SKM-1 treated with dmso at 0.1 percent for 144 hours (cell line): Measurements from ENCODE around the gene SCMH1.

Source experiments
- DNase-seq: peaks from one replicate; lab custom pipeline; 2025; ENCODE audit not compliant: unreplicated experiment; lab: John Stamatoyannopoulos, UW

The SCMH1 gene

DNA sequence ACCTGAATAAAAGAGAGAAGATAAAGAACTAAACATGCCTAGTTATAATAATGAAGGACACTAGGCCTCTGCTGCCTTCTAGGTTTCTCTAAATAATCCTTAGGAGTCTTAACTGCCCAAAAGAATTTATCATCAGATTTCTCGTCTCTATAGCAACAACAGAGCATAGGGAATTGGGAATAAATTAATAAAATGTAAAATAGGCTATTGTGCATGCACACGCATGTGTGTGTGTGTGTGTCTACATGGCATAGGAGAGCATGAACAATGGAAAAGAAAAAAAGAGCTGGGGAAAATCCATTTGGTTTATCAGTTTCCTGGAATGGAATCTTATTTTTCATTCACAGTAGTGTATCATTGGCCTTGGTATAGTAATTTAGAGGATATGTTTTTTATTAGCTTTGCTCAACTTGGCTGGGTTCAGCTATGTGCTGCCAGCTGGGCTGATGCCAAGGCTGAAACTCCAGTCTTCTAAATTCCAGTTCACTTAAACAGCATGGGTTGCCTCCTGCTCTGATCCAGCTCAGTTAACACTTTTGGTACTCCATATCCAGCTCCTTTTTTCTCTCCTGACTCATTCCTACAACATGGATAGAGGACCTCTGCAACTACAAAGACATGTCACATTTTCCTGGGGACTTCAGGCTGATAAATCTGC, 140.0 kb downstream of the SCMH1 start:
- DNase-seq = no peak

DNA sequence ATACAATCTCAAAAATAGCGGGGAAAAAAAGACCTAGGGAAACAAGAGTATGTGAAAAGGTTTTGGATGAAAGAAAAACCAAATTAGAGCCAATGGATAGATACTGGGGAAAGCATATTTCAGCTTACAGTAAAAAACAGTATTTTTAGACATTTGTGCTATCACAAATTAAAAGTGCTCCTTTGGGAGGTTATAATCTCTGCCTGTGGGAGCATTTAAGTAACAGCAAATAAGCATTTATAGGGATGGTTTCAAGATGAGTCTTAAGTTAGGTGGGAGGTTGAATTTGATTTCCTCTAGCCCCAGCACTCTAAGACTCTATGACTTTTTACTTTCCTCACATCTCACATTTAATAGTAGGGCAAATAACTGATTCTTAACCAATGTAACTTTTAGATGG, 141.0 kb downstream of the SCMH1 start:
- DNase-seq = no peak

DNA sequence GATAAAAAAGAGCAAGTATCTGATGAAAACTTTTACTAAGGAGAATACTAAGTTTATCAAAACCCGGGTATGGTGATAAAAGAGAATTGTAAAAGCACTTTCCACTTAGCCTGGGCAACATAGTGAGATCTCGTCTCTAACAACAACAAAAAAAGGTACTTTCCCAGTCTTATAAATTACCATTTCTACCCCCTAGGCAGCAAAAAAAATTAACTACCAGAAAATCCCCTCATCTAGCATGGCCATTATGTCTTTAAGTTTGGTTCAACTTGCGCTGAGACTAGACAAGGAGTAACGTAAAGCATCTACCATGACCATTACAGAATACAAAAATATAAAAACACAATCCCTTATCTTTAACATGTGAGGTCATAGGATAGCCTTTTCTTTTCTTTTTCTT, 141.9 kb downstream of the SCMH1 start:
- no peak for DNase-seq

DNA sequence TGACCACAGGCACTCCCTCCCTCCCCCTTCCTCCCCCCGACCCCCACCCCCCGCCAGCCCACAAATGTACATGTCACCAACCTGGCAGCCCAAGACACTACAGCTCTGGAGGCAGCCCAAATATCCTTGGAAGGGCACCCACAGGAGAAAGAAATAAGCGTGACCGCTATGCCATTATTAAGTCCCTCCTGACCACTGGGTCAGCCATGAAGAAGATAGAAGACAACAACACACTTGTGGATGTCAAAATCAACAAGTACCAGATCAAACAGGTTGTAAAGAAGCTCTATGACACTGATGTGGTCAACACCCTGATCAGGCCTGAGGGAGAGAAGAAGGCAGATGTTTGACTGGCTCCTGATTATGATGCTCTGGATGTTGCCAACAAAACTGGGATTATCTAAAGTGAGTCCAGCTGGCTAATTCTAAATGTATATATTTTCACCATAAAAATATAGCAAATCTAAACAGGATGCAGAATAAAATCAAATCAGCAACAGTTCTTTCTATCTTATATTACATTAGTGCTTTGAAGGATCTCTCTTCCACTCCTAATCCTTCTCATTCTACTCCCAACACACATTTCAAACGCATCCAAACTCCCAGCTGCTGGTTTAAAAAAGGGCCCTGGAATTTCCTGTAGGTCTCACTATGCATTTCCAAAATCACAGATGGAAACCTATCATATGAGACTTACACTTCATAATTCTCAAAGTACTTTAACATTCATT, 143.2 kb downstream of the SCMH1 start:
- DNase-seq = no peak

DNA sequence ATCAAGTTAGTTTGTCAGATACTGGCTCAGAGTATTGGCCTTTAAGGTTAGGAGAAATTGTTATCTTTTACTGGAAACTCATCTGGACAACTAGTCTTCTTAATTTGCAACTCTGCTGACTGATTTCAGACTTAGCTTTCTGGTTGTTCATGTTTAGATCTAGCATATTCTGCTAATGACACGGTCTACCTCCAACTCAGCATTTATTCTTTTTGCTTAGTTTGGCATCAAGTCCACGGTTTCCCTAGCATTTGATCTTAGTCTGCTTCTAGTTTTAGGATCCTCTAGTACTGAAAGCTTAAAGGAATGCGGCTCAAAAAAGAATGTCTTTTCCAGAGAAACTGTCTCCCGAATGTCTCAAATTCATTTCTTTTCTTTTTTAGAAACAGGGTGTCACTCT, 145.0 kb downstream of the SCMH1 start:
- DNase-seq = no peak

DNA sequence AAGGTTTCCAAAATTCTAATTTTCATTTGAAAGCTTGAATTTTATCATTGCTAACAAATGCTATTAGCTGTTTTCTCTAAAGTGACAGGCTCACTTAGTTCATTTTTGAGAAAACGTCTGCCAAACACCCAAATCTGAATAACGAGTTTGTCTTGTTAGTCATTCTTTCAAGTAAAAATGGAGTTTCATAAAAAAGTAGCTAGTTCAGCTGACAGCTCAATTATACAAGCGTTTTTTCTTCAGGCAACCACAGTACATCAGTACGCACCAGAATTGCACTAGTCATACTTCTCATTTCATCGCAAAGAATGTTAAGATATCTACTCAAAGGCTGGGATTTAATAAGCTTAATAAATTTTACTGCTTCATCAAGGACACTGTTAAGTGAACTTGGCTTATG, 148.3 kb downstream of the SCMH1 start:
- no peak for DNase-seq

DNA sequence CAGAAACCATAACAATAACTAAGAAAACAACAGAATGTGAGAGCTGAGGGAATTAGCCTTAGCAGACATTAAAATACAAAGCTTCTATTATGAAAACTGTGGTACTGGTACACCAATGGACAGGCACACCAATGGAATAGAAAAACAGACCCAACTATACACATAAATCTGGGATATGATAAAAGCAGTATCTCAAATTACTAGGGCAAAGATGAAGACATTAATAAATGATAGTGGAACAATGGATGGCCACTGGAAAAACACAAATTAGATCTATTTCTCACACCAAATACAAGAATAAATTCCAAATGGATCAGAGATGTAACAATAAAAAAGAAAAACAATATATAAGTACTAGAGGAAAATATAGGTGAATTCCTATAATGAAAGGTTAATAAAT, 155.2 kb downstream of the SCMH1 start:
- DNase-seq = no peak

DNA sequence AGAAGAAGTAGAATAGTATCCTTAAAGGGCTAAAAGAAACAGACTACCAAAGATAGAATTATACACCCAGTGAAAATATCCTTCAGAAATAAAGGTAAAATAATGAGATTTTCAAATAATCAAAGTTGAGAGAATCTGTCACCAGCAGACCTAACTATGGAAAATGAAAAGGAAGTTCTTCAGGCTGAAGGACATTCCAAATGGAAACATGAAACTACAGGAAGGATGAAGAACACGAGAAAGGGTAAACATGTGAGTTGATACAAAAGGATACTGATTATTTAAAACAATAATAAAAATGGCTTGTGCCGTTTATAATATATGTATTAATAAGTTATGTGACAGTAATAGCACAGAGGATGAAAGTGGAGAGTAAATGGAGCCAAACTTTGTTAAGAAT, 163.5 kb downstream of the SCMH1 start:
- no peak for DNase-seq

DNA sequence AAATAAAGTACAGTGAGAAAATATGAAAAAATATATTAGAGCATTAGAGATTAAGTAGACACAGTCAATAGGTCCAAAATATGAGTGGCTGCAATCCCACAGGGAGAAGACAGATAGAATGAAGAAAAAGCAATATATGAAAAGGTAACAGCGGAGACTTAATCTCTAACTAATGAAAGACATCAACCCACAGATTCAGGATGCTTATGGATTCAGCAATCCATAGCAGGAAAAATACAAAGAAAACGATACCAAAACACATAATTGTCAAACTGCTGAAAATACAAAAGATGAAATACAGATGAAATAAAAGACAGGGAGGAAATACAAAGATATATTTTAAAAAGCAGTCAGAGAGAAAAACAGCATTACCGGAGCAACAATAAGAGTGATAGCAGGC, 163.9 kb downstream of the SCMH1 start:
- no peak for DNase-seq

DNA sequence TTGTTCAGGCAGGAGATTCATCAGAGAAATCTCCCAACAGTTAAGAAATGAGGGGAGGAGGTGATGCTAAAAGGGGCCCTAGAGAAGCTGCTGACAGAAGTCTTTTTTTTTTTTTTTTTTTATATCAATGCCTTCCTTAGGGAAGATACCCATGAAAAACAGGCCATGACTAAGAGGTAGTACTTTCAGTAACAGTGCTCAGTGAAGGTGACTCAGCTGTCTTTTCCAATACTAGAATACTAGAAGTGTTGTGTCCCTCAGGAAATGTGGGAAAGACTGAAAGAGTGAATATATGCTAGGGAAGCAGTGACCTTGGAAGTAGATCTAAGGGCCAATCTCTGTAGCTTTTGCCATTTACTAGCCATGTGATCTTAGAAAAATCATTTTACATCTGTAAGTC, 168.1 kb downstream of the SCMH1 start:
- no peak for DNase-seq

DNA sequence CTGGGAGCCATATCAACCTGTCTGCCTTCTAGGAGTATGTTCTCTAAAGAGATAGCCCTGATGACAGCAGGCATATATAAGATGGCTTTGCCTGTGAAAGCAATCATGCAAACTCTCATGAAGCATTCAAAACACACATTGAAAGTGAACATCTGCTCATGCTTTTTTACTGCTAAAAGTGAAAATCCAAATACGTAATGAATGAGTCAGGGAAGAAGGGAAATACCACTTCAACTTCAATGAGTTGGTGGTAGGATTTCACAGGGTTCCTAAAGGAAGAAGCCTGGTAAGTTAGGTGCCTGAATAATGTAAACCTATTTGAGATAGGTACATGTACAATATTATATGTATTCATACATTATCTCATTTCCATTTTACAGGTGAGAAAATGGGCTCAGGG, 170.1 kb downstream of the SCMH1 start:
- no peak for DNase-seq

DNA sequence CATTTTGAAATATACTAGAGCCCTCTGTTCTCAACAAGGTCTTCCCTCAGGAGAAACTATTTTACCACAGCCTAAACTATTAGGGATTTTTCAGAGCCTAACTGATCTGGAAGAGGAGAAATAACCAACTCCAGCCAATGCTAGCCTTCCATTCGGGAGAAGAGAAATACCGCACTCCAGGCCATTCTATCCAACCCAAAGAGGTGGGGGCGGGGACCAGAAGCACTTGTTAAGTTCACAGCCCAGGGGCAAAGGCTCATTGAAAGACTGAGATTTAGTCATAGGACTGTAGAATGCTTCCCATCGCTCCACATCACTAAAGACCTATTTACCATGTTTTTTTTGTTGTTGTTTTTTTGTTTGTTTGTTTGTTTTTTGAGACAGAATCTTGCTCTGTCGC, 185.2 kb downstream of the SCMH1 start:
- DNase-seq = no peak

DNA sequence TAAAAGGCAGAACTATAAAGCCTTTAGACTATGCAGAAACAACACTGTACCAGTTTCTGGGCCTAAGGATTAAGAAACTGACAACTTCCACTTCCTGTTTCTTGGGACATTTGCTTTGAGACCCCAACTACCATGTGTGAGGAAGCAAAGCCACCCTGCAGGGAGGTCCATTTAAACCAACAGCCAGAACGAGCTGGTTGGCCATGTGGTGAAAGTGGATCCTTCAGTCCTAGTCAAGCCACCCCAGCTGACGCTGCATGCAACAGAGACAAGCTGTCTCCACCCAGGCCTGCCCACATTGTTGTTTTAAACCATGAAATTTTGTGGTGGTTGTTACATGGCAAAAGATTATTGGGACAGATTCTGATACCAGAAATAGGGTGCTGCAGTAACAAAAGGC, 188.8 kb downstream of the SCMH1 start:
- DNase-seq = peak; percentile 18

DNA sequence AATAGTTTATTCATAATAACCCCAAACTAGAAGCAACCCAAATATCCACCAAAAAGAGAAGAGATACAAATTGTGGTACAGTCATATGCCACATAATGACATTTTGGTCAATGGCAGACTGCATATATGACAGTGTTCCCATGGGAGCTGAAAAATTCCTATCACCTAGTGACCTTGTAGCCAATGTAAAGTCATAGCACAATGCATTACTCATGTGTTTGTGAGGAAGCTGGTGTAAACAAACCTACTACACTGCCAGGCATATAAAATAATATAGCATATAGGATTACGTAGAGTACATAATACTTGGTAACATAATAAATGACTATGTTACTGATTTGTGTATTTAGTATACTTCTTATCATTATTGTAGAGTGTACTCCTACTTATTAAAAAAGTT, 191.1 kb downstream of the SCMH1 start:
- DNase-seq = no peak

DNA sequence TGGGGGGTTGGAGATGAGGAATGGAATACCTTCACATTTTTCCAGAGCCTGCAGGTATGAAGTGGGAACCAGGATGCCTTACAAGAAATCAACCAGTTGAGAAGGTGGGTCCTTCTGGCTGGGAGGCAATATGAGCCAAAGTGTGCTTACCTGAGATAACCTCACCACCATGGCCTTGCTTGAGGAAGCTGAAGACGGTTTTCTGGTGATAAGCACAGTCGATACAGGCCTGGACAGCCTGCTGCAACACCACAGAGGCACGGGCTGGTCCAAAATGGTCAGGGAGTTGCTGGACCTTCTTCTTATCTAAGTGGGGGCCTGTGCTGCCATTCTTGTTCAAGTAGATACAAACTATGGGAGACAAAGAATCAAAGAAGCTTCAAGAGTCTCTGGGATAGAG, 193.6 kb downstream of the SCMH1 start:
- no peak for DNase-seq

DNA sequence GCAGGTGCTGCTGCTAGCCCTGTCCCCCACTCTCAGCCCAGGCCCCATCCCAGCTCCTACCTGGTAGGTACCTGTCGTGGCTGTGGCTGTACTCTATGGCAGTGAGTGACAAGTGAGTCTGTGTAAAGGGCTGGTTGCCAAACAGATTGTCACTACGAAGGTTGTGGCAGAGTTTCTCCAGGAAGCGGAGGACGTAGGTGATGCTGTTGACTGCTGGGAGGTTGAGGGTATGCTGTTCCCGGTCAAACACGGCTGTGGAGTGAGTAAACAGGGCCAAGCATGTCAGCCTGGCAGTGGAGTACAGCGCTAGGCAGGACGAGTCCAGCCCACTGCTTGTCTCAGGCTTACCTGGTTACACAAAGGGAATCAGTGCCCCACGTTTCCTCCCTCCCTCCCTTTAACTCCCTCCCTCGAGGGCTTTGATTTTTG, 195.7 kb downstream of the SCMH1 start:
- DNase-seq = no peak

DNA sequence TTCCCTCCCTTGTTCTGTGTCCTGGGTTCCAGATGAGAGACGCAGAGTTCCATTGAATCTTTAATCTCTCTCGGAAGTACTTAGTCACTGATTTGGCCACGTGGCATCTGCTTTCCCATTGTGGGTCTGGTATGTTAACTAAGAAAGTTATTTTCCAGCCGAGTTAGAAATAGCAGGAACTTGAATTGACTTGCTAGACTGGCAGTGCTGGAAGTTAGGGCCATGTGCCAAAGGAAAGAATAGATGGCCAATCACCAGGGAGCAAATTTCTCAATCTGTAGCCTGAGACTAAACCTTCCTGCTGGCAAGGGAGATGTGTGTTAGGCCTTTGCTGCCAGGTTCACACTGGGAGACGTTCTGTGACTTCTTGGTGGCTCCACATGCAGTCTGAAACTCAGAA, 196.4 kb downstream of the SCMH1 start:
- no peak for DNase-seq

DNA sequence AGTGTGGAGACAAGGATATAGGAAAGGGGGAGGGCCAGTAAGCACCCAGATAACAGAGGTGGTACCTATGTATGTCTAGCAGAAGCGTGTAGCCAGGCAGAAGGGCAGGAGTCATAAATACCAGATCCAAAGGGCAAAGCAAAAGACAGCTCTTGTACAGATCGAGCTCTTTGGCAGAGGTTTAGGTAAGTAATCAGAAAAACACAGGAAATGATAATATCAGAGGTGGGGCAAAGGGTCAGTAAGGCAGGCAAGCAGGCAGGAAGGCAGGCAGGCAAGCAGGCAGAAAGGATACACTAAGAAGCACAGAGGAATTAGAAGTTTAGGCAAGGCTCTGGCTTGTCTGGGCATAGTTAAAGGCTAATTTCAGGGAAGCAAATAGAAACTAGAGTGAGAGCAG, 197.9 kb downstream of the SCMH1 start:
- DNase-seq = no peak

DNA sequence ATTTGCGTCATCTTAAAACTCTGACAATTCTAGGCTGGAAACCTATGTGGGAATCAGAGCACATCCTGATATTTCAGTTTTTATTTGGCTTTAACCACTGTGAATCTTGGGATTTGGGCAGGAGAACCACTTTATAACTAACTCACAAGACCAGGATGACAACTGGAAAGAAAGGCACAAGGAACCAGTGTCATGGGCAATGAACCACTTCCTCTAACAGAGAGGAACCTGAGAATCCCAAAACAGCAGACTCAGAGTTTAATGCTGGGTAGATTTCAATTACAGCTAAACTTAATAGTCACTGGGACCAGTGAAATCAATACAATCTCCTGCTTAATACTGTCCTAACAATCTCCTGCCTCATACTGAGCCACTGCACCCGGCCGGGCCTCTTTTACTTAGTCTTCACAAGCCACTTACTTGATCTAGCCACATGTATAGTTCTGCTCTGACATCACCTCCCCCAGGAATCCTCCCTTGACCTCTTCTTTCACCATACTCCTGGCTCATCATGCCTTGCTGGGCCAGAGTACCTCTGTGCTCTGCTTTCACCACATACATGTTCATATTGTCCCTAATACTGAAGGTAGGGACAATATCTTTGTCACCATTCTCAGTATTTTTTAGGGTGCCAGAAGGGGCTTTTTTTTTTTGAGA, 200.4 kb downstream of the SCMH1 start:
- DNase-seq = peak; percentile 77

DNA sequence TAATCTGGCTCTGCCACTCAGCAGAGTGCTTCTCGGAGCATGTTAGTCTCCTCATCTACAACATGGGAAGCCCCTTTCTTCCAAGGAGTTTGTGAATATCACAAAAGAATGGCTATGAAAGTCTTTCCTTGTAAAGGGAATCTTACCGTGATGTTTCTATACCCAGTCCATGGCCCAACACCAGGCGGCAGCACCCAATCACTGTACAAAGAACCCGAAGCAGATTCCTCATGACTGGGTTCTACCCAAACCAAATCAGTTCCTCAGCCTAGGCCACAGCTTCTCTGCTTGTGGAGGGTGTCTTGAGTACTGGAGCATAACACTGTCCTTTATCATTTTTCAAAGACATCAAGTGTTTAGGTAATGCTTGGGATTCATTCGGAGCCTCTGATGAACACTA, 204.0 kb downstream of the SCMH1 start:
- no peak for DNase-seq

DNA sequence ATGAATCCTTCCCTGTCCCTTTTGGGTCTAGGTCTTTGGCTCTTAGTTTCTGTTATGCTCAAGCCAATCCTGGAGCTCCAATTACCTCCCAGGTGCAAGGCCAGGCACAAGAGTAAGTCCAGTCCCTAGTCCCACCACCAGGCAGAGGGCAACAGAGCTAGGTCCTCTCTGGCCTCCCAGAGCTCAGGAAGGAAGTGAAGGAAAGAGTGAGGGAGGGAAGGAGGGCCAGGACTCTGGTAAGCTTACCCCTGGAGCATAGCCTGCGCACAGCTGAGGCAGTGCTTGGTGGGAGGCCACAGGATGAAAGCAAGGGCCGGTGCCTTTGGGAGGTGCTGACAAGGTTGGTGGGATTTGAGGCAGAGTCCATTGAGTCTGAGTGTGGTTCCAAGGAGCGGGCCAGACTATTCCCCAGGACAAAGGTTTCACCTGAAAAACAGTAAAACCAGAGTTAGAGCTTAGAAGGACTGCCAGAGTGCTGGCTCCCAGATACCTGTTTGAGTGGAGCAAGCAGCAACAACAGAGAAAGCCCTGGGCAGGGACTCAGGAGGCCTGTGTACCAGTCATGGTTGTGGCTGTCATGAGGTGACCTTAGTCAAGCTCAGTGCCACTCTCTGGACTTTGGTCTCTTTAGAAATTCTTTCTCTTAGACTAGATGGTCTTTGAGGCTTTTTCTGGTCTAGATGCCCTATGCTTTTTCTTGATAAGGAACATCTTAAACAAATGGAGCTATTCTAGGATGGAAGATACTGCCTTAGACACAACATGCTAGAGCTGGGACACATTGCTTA, 204.8 kb downstream of the SCMH1 start:
- no peak for DNase-seq

DNA sequence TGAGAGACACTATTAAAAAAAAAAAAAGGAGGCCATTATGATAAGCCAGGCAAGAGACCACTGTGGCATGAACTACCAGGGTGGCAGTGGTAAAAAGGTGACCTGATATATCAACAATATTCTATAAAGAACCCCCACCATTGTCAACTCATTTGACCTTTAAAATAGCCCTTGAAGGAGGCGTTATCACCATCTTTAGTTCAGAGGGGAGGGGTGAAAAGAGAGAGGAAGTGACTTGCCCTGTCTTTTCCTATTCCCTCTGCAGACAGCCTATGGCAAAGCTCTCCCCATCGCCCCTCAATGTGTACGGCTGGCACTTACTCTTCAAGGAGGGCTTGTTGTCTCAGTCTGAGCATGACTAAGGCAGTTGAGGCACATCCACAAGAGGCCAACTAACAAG, 208.8 kb downstream of the SCMH1 start:
- no peak for DNase-seq
